Suprapubic skin (tissue), 4 donors: ENCODE measurements around the gene PMF1.

Source experiments
- EP300 ChIP-seq: sonication (generic); formaldehyde crosslinking; IDR thresholded peaks from one replicate; pipeline ENCODE4 v1.6.1; 2017; ENCODE audit warnings: antibody characterized with exemption
- POLR2A ChIP-seq, 2 donors: fragments of 450-650 bp; IDR thresholded peaks; one replicate each; pipeline ENCODE4 v1.6.1; 2017; ENCODE audit warnings: antibody characterized with exemption in 2 of 2, mild to moderate bottlenecking in 2 of 2, moderate library complexity in 2 of 2
- POLR2AphosphoS5 ChIP-seq, 3 donors: sonication (generic); formaldehyde crosslinking; IDR thresholded peaks; one replicate each; pipeline ENCODE4 v1.6.1; 2017; ENCODE audit warnings: antibody characterized with exemption in 3 of 3
- TF ChIP-seq, protein P1 (sequence below), 2 donors: fragments of 200-600 bp in 1 of 2; fragments of 450-650 bp in 1 of 2; sonication (generic) in 1 of 2; IDR thresholded peaks; one replicate each; pipeline ENCODE4 v1.5.1; 2016 to 2019; ENCODE audit warnings: antibody characterized with exemption in 2 of 2, mild to moderate bottlenecking in 1 of 2, moderate library complexity in 1 of 2

- TF ChIP-seq, protein P1, sequence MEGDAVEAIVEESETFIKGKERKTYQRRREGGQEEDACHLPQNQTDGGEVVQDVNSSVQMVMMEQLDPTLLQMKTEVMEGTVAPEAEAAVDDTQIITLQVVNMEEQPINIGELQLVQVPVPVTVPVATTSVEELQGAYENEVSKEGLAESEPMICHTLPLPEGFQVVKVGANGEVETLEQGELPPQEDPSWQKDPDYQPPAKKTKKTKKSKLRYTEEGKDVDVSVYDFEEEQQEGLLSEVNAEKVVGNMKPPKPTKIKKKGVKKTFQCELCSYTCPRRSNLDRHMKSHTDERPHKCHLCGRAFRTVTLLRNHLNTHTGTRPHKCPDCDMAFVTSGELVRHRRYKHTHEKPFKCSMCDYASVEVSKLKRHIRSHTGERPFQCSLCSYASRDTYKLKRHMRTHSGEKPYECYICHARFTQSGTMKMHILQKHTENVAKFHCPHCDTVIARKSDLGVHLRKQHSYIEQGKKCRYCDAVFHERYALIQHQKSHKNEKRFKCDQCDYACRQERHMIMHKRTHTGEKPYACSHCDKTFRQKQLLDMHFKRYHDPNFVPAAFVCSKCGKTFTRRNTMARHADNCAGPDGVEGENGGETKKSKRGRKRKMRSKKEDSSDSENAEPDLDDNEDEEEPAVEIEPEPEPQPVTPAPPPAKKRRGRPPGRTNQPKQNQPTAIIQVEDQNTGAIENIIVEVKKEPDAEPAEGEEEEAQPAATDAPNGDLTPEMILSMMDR (IDR thresholded peaks at IDR 0.05) = no peak
- TF ChIP-seq POLR2AphosphoS5 (IDR thresholded peaks at IDR 0.05) = no peak
- TF ChIP-seq EP300 = no peak
- no peak for TF ChIP-seq POLR2A (IDR thresholded peaks at IDR 0.05)
Observed at GRCh38 chr1:156270314-156270713, 57.5 kb downstream of the PMF1 start.
